ENCODE results near the gene POLR3H.

GRCh38 chr22:41585898-41586297, 41.6 kb upstream of the POLR3H start:
- TF ChIP-seq, protein P1, sequence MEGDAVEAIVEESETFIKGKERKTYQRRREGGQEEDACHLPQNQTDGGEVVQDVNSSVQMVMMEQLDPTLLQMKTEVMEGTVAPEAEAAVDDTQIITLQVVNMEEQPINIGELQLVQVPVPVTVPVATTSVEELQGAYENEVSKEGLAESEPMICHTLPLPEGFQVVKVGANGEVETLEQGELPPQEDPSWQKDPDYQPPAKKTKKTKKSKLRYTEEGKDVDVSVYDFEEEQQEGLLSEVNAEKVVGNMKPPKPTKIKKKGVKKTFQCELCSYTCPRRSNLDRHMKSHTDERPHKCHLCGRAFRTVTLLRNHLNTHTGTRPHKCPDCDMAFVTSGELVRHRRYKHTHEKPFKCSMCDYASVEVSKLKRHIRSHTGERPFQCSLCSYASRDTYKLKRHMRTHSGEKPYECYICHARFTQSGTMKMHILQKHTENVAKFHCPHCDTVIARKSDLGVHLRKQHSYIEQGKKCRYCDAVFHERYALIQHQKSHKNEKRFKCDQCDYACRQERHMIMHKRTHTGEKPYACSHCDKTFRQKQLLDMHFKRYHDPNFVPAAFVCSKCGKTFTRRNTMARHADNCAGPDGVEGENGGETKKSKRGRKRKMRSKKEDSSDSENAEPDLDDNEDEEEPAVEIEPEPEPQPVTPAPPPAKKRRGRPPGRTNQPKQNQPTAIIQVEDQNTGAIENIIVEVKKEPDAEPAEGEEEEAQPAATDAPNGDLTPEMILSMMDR (conservative IDR thresholded peaks at IDR 0.05): no peak
- TF ChIP-seq ZFX (IDR thresholded peaks at IDR 0.05): no peak

Data from C4-2B (cell line).